VCaP (cell line): ENCODE data around the gene TAF1.
"Not testable (repeated sequence)": the region's sequence is repeated elsewhere in the genome, so short reads cannot be mapped to it uniquely, and the experiment has no call there.

Source experiments
- H3K27ac ChIP-seq: fragments of 450-650 bp; 2 replicates; pipeline ENCODE4 v1.5.1; 2017
- TF ChIP-seq, protein P1 (sequence below): fragments of 450-650 bp; conservative IDR thresholded peaks from 2 replicates; pipeline ENCODE4 v1.5.1; 2017; ENCODE audit warnings: mild to moderate bottlenecking, moderate library complexity

TAF1 gene

DNA sequence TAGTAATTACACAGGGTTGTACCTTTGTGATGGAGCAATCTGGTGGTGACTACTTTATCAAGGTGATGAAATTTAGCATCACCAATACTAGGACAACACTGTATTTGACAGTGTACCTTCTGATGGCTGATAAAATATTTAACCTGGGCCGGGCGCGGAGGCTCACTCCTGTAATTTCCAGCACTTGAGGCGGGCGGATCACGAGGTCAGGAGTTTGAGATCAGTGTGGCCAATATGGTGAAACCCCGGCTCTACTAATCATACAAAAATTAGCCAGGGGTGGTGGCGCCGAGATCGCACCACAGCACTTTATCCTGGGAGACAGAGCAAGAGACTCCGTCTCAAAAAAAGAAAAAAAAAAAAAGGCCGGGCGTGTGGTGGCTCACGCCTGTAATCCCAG, 1.9 kb upstream of the TAF1 start:
- H3K27ac ChIP-seq, result no peak overlapping the region

DNA sequence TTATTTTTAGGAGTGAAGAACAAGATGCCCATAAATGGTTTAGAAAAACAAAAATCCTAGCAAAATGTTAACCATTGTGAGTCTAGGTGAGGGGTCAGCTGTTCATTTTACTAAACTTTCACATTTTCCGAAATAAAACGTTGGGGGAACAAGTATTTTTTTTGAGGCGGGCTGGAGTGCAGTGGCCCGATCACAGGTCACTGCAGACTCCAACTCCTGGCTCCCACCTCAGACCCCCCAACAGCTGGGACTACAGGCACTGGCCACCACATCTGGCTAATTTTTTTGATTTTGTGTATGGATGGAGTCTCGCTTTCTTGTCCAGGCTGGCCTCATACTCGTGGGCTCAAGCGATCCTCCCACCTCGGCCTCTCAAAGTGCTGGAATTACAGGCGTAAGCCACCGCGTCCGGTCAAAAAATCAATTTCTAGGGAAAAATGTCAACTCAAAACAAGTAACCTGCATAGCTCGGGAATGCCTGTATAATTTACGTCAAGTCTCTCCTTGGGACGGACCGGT, 742 bp upstream of the TAF1 start:
- peak overlapping the region; percentile 87 for H3K27ac ChIP-seq
- TF ChIP-seq, protein P1, sequence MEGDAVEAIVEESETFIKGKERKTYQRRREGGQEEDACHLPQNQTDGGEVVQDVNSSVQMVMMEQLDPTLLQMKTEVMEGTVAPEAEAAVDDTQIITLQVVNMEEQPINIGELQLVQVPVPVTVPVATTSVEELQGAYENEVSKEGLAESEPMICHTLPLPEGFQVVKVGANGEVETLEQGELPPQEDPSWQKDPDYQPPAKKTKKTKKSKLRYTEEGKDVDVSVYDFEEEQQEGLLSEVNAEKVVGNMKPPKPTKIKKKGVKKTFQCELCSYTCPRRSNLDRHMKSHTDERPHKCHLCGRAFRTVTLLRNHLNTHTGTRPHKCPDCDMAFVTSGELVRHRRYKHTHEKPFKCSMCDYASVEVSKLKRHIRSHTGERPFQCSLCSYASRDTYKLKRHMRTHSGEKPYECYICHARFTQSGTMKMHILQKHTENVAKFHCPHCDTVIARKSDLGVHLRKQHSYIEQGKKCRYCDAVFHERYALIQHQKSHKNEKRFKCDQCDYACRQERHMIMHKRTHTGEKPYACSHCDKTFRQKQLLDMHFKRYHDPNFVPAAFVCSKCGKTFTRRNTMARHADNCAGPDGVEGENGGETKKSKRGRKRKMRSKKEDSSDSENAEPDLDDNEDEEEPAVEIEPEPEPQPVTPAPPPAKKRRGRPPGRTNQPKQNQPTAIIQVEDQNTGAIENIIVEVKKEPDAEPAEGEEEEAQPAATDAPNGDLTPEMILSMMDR, result no peak

More for the DNA sequence above, 1.9 kb upstream of the TAF1 start:
- TF ChIP-seq, protein P1, result no peak

DNA sequence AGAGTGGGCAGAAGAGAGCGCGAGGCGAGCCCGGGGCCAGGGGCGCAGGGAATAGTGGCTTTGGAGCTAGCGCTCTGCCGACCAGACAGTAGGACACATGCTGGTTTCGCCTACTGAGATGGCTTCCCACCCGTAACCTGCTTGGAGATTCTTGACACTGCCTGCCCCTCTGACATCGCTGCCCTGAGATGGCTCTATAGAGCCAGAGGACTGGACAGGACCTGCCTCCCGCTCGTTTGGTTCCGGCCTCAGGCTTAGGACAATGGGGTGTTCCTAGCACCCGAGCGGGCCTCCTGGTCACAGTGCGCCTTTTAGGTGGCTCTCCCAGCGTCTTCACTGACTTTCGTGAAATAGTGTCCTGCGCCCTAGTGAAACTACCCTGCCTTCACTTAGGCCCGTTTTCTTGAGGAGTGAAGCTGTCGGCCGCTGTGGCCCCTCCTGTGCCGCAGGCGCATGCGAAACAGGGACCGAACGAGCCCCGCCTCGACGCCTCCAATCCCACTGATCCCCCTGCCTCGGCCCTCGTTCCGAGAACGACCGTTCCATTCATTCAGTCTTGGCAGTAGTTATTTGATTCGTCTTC, 608 bp downstream of the TAF1 start:
- TF ChIP-seq, protein P1, result no peak
- peak overlapping the region; percentile 87 for H3K27ac ChIP-seq

DNA sequence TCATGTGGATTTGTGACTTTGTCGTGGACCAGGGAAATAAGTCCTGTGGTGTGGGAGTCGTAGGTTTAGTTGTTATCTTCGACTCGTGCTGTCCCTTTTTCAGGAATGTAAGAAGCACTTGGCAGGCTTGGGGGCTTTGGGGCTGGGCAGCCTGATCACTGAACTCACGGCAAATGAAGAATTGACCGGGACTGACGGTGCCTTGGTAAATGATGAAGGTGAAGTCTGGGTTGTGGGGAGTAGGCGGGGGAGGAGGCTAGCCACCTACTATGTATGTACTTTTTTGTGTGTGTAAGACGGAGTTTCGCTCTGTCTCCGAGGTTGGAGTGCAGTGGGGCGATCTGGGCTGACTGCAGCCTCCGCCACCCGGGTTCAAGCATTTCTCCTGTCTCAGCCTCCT, 1.2 kb downstream of the TAF1 start:
- TF ChIP-seq, protein P1, result no peak
- peak overlapping the region; percentile 87 for H3K27ac ChIP-seq

DNA sequence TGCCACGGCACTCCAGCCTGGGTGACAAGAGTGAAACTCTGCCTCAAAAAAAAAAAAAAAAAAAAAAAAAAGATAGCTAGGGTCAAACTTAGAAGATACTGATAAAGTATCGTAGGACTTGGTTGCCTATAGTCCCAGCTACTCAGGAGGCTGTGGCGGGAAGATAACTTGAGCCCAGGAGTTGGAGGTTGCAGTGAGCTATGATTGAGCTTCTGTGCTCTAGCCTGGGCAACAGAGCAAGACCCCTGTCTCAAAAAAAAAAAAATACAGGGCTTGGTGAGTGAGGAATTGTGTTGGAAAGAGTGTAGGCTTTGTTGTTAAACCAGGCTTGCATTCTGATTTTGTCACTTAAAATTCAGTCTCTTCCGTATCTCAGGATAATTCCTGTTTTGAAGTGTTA, 6.2 kb downstream of the TAF1 start:
- TF ChIP-seq, protein P1, result no peak
- H3K27ac ChIP-seq, result no peak overlapping the region

DNA sequence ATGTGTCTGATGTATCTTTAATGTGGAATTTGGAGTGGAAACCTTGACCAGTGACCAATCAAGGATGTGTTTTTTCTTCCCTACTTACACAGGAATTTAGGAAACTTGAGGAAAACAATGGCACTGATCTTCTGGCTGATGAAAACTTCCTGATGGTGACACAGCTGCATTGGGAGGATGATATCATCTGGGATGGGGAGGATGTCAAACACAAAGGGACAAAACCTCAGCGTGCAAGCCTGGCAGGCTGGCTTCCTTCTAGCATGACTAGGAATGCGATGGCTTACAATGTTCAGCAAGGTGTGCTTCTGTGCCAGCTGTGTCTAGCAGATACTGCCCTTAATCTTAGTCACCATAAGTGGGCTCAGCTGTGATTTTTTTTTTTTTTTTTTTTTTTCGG, 12.6 kb downstream of the TAF1 start:
- TF ChIP-seq, protein P1, result no peak
- H3K27ac ChIP-seq, result no peak overlapping the region

DNA sequence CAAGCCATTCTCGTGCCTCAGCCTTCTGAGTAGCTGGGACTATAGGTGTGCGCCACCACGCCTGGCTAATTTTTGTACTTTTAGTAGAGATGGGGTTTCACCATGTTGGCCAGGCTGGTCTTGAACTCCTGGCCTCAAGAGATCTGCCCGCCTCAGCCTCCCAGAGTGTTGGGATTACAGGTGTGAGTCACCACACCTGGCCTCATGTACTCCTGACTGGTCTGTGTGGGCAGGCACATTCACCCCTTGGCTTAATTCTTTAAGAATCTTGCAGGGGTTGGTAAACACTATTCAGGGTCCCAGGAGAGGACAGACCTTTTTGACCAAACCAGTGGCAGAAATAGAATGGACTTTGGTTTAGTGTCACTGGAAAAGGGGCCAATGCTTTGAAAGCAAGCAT, 25.6 kb downstream of the TAF1 start:
- not testable (repeated sequence) for H3K27ac ChIP-seq

DNA sequence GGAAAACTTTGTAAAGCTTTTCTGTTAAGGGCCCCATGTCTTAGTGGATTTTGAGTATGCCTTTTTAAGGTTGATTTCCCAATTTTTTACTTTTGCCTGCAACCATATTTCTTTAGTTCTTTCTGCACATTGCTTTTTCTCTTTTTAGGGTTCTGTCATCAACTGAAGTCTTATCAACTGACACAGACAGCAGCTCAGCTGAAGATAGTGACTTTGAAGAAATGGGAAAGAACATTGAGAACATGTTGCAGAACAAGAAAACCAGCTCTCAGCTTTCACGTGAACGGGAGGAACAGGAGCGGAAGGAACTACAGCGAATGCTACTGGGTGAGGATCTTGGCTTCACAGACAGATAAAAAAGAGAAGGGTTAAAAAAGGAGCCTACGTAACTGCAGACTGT, 27.8 kb downstream of the TAF1 start:
- TF ChIP-seq, protein P1, result no peak
- H3K27ac ChIP-seq, result no peak overlapping the region
